ENCODE results near the gene CYP2S1. TPM values are rescaled to one million over a fixed set of nuclear protein-coding genes. Genes with fewer than 3 reads are reported as not detected.

CYP2S1 gene
- total RNA-seq, 1 experiment from 2014 or later: 191 TPM

DNA sequence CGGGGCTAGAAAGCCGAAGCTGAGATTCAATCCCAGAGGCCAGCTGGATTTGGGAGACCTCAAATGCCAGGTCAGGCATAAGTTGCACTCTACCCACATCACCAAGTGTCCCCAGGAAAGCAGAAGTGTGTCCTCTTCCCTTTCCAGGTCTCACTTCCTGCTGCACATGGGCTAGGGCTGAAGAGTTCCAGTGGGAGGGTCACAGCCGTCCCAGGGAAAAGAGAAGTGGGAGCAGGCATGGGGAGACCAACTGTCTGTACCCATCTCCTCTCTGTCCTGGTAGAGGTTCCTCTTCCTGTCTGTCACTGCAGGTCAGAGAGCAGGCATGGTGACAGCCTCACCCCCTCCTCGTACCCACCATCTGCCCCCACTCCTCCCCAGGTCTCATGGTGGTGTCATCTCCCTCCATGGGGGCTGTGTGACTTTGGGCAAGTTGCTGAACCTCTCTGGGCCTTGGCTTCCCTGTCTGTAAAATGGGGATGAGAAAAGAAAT lies 40.8 kb downstream of the CYP2S1 start:
- H3K27me3 Mint-ChIP-seq (ENCODE audit: low read depth): no peaks in the 10 kb centered on the region
- POLR2A ChIA-PET: interaction anchor here (0.7 to 0.8 kb wide), 2 partner anchors 22 to 25 kb away, joined by 3 read pairs; no protein-coding TSS in a partner anchor
- CTCF ChIA-PET: interaction anchor here (0.5 to 1.2 kb wide), 2 partner anchors 29 to 87 kb away, joined by 5 to 9 read pairs; no protein-coding TSS in a partner anchor
- ATAC-seq (no peak), DNase-seq (ENCODE audit: low spot score) (no peak)
- no peak overlapping the region for H3K4me3 Mint-ChIP-seq
- H3K9me3 Mint-ChIP-seq: no peaks in the 10 kb centered on the region
- H3K36me3 Mint-ChIP-seq: no peaks in the 10 kb centered on the region; the same call in 1 of the 2 replicates
- TF ChIP-seq JAZF1 (CRISPR knock-in tag; IDR thresholded peaks at IDR 0.05) (no peak), ATF1 (CRISPR knock-in tag; IDR thresholded peaks at IDR 0.05) (no peak), FOXK1 (CRISPR knock-in tag; IDR thresholded peaks at IDR 0.05) (no peak)
- TF ChIP-seq, protein P1, sequence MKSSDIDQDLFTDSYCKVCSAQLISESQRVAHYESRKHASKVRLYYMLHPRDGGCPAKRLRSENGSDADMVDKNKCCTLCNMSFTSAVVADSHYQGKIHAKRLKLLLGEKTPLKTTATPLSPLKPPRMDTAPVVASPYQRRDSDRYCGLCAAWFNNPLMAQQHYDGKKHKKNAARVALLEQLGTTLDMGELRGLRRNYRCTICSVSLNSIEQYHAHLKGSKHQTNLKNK (CRISPR knock-in tag; IDR thresholded peaks at IDR 0.05): no peak
- no peaks in the 10 kb centered on the region for H3K4me1 Mint-ChIP-seq
- H3K27ac Mint-ChIP-seq: no peak overlapping the region

DNA sequence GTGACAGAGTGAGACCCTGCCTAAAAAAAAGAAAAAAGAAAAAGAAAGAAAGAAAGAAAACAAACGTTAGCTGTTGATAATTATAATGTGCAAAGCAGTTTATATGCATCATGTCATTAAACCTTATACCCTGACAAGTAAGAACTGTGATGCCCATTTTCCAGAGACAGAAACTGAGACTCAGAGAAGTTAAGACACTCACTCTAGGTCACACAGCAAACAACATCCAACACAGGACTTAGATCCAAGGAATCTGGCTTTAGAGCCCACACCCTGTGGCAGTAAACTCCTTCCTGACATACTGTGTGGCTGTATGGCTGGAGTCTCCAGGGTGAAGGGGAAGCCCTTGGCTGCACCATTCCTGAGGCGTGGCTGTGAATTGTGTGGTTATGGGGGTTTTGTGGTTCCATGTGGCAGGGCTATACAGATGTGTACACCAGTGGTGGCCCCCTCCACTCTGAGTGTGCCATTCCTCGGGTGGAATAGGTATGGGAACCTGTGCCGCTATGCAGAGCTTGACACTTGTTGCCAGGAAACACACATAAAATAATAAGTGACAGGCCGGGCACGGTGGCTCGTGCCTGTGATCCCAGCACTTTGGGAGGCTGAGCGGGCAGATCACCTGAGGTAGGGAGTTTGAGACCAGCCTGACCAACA lies 41.6 kb downstream of the CYP2S1 start:
- H3K4me1 Mint-ChIP-seq: no peaks in the 10 kb centered on the region
- ATAC-seq (no peak), DNase-seq (ENCODE audit: low spot score) (no peak)
- TF ChIP-seq CBFB (CRISPR knock-in tag; IDR thresholded peaks at IDR 0.05; ENCODE audit: low read depth) (no peak), ZBTB21 (CRISPR knock-in tag; IDR thresholded peaks at IDR 0.05; ENCODE audit: borderline replicate concordance) (no peak), NR2C2 (CRISPR knock-in tag; IDR thresholded peaks at IDR 0.05) (no peak), OVOL2 (CRISPR knock-in tag; IDR thresholded peaks at IDR 0.05; ENCODE audit: borderline replicate concordance) (no peak), KAT7 (CRISPR knock-in tag; IDR thresholded peaks at IDR 0.05; ENCODE audit: borderline replicate concordance) (no peak), NFATC4 (CRISPR knock-in tag; IDR thresholded peaks at IDR 0.05) (no peak), ZNF396 (CRISPR knock-in tag; IDR thresholded peaks at IDR 0.05; ENCODE audit: borderline replicate concordance) (no peak), ELF4 (CRISPR knock-in tag; IDR thresholded peaks at IDR 0.05; ENCODE audit: low read depth) (no peak)
- TF ChIP-seq, protein P2, sequence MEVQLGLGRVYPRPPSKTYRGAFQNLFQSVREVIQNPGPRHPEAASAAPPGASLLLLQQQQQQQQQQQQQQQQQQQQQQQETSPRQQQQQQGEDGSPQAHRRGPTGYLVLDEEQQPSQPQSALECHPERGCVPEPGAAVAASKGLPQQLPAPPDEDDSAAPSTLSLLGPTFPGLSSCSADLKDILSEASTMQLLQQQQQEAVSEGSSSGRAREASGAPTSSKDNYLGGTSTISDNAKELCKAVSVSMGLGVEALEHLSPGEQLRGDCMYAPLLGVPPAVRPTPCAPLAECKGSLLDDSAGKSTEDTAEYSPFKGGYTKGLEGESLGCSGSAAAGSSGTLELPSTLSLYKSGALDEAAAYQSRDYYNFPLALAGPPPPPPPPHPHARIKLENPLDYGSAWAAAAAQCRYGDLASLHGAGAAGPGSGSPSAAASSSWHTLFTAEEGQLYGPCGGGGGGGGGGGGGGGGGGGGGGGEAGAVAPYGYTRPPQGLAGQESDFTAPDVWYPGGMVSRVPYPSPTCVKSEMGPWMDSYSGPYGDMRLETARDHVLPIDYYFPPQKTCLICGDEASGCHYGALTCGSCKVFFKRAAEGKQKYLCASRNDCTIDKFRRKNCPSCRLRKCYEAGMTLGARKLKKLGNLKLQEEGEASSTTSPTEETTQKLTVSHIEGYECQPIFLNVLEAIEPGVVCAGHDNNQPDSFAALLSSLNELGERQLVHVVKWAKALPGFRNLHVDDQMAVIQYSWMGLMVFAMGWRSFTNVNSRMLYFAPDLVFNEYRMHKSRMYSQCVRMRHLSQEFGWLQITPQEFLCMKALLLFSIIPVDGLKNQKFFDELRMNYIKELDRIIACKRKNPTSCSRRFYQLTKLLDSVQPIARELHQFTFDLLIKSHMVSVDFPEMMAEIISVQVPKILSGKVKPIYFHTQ (CRISPR knock-in tag; IDR thresholded peaks at IDR 0.05): no peak
- TF ChIP-seq, protein P3, sequence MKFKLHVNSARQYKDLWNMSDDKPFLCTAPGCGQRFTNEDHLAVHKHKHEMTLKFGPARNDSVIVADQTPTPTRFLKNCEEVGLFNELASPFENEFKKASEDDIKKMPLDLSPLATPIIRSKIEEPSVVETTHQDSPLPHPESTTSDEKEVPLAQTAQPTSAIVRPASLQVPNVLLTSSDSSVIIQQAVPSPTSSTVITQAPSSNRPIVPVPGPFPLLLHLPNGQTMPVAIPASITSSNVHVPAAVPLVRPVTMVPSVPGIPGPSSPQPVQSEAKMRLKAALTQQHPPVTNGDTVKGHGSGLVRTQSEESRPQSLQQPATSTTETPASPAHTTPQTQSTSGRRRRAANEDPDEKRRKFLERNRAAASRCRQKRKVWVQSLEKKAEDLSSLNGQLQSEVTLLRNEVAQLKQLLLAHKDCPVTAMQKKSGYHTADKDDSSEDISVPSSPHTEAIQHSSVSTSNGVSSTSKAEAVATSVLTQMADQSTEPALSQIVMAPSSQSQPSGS (CRISPR knock-in tag; IDR thresholded peaks at IDR 0.05; ENCODE audit: borderline replicate concordance, low read depth): no peak
- H3K27me3 Mint-ChIP-seq (ENCODE audit: low read depth): no peaks in the 10 kb centered on the region
- POLR2A ChIA-PET: no interaction called here
- CTCF ChIA-PET: no interaction called here
- H3K4me3 Mint-ChIP-seq: no peak overlapping the region
- no peak overlapping the region for H3K27ac Mint-ChIP-seq
- H3K9me3 Mint-ChIP-seq: no peaks in the 10 kb centered on the region
- H3K36me3 Mint-ChIP-seq: no peaks in the 10 kb centered on the region; the same call in 1 of the 2 replicates

DNA sequence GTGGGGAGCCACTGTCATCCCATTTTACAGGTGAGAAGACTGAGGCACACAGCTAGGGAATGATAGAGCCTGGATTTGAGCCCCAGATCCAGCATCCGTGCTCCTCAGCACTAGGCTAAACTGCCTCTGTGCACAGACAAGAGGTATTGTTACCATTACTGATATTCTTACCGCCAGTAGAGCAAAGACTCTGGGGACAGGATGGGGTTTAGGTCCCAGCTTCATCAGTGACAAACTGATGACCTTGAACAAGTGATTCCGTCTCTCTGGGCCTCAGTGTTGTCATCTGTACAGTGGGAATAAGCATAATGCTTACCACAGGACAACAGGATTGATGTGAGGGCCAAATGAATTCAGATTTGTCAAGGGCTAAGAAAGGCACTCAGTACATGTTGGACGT lies 42.5 kb downstream of the CYP2S1 start:
- no peak for DNase-seq (ENCODE audit: low spot score)
- ATAC-seq: no peak
- H3K4me3 Mint-ChIP-seq: no peak overlapping the region
- ChIA-PET CTCF (interaction anchor here (0.7 to 1.2 kb wide), 2 partner anchors 27 to 106 kb away, joined by 3 to 5 read pairs; no protein-coding TSS in a partner anchor), POLR2A (interaction anchor here (1.1 kb wide), 1 partner anchor 9 kb away, joined by 3 read pairs; no protein-coding TSS in a partner anchor)
- no peaks in the 10 kb centered on the region; the same call in 1 of the 2 replicates for H3K36me3 Mint-ChIP-seq
- H3K27ac Mint-ChIP-seq: no peak overlapping the region
- no peaks in the 10 kb centered on the region for H3K4me1 Mint-ChIP-seq
- no peaks in the 10 kb centered on the region for H3K27me3 Mint-ChIP-seq (ENCODE audit: low read depth)
- no peaks in the 10 kb centered on the region for H3K9me3 Mint-ChIP-seq
- TF ChIP-seq ETV6 (CRISPR knock-in tag; IDR thresholded peaks at IDR 0.05) (no peak), NFATC4 (CRISPR knock-in tag; IDR thresholded peaks at IDR 0.05) (no peak), ZNF317 (CRISPR knock-in tag; IDR thresholded peaks at IDR 0.05; ENCODE audit: borderline replicate concordance, low read depth) (no peak), RORB (CRISPR knock-in tag; IDR thresholded peaks at IDR 0.05) (no peak), ZNF263 (CRISPR knock-in tag; IDR thresholded peaks at IDR 0.05; ENCODE audit: low read depth) (no peak), ESRRA (CRISPR knock-in tag; IDR thresholded peaks at IDR 0.05; ENCODE audit: borderline replicate concordance) (no peak), CREB1 (CRISPR knock-in tag; IDR thresholded peaks at IDR 0.05) (no peak)
- TF ChIP-seq, protein P4, sequence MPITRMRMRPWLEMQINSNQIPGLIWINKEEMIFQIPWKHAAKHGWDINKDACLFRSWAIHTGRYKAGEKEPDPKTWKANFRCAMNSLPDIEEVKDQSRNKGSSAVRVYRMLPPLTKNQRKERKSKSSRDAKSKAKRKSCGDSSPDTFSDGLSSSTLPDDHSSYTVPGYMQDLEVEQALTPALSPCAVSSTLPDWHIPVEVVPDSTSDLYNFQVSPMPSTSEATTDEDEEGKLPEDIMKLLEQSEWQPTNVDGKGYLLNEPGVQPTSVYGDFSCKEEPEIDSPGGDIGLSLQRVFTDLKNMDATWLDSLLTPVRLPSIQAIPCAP (CRISPR knock-in tag; IDR thresholded peaks at IDR 0.05): no peak
- TF ChIP-seq, protein P5, sequence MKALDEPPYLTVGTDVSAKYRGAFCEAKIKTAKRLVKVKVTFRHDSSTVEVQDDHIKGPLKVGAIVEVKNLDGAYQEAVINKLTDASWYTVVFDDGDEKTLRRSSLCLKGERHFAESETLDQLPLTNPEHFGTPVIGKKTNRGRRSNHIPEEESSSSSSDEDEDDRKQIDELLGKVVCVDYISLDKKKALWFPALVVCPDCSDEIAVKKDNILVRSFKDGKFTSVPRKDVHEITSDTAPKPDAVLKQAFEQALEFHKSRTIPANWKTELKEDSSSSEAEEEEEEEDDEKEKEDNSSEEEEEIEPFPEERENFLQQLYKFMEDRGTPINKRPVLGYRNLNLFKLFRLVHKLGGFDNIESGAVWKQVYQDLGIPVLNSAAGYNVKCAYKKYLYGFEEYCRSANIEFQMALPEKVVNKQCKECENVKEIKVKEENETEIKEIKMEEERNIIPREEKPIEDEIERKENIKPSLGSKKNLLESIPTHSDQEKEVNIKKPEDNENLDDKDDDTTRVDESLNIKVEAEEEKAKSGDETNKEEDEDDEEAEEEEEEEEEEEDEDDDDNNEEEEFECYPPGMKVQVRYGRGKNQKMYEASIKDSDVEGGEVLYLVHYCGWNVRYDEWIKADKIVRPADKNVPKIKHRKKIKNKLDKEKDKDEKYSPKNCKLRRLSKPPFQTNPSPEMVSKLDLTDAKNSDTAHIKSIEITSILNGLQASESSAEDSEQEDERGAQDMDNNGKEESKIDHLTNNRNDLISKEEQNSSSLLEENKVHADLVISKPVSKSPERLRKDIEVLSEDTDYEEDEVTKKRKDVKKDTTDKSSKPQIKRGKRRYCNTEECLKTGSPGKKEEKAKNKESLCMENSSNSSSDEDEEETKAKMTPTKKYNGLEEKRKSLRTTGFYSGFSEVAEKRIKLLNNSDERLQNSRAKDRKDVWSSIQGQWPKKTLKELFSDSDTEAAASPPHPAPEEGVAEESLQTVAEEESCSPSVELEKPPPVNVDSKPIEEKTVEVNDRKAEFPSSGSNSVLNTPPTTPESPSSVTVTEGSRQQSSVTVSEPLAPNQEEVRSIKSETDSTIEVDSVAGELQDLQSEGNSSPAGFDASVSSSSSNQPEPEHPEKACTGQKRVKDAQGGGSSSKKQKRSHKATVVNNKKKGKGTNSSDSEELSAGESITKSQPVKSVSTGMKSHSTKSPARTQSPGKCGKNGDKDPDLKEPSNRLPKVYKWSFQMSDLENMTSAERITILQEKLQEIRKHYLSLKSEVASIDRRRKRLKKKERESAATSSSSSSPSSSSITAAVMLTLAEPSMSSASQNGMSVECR (CRISPR knock-in tag; IDR thresholded peaks at IDR 0.05; ENCODE audit: borderline replicate concordance): no peak
